Esophagus muscularis mucosa (tissue), 3 donors: ENCODE measurements around the gene NARF.

Source experiments
- CTCF ChIP-seq, 3 experiments: fragments of 200-600 bp in 2 of 3; fragments of 450-650 bp in 1 of 3; sonication (generic) in 2 of 3; IDR thresholded peaks; one replicate each; pipeline ENCODE4 v1.5.1; 2017 to 2019; ENCODE audit warnings: antibody characterized with exemption in 3 of 3, mild to moderate bottlenecking in 2 of 3, moderate library complexity in 1 of 3
- POLR2AphosphoS5 ChIP-seq, 2 donors: sonication (generic); formaldehyde crosslinking; IDR thresholded peaks; one replicate each; pipeline ENCODE4 v1.6.1; 2017; ENCODE audit warnings: antibody characterized with exemption in 2 of 2

- no peak for TF ChIP-seq CTCF (IDR thresholded peaks at IDR 0.05)
- TF ChIP-seq POLR2AphosphoS5 (IDR thresholded peaks at IDR 0.05) = no peak
Observed at GRCh38 chr17:82415336-82415735, 43.2 kb upstream of the NARF start.
